HG03442 (cell line): Measurements from ENCODE around the gene CREB5.

Experiments
- ATAC-seq: cut with Tn5 transposase; IDR thresholded peaks from one replicate; pipeline ENCODE4 v1.9.1; 2021; ENCODE audit warnings: mild to moderate bottlenecking, moderate library complexity; ENCODE audit not compliant: unreplicated experiment

Gene CREB5

DNA sequence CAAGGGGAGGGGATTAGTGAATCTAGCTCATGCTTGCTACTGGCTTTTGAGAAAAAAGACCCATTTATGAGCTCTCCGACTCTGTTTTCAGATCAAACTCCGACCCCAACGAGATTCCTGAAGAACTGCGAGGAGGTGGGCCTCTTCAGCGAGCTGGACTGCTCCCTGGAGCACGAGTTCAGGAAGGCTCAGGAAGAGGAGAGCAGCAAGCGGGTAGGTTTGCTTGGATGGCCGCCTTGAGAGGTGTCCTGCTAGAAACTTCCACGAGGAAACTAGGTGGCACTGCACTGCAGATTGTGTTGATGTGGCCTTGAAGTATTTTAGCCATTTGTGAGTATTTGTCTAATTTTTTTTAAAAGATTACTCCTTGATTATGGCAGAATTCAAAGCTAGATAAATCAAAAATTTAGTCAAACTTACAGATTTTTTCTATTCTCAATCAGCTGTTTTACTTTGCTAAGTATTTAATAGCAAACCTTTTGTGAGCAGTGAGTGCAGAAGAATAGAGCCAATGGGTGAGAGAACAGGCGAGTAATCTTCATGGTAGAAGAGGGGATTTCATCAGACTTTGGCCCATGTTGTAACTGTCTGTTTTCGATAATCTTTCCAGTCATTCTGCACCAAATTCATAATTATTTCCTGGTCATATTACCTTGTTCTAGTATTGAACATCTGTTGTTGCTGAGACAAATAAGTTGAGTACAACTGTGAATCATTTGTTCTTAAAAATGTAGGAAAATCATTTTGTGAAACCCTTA is 95.4 kb downstream of the CREB5 start:
- no peak for ATAC-seq

DNA sequence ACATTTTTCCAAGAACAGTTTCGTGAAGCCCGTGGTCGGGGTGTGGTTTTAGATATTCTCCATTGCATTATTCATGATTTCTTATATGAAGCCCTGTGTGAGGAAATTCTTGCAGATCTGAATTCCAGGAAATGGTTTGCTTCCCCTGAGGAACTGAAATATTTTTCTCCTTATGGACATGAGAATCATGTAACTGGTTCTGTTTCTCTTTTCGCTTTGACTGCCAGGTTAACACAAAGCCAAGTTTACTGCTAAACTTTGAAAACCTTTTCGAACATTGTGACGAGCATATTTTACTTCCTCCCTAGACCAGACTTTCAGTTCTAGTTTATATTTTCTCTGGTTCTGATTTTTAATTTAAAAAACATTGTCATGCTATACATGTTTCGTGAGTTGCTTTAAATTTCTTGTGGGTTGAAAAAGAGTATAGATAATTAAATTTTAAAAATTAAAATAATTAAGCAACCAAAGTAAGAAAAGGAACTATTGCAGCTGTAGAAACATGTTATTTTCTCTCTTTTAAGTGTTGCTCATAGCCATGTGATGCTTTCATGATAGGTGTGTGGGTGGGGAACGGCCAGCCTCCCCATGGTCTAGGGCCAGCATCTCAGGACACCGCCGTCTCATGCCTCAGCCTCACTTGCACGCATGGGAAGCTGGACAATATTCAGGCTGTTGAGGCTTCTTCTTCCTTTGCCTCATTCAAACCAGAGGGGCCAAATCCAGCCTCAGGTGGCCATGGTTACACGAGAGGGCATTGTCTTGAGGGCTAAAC is 97.1 kb downstream of the CREB5 start:
- ATAC-seq: peak; percentile 90

DNA sequence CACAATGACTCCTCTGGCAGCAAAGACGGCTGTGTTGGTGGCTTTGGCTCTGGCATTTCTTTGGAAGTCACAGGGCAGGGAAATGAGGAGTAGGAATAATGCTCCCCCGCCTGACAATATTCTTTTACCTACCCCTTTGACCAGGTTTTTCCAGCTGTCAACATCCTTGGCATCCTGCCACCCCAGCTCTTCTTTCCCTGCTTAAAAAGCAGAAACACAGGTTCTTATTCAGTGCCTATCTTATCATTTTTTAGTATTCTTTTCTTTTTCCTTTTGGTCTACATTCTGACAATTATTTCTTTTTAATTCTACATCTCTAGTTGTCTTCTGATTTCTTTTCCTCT is 97.7 kb downstream of the CREB5 start:
- no peak for ATAC-seq

DNA sequence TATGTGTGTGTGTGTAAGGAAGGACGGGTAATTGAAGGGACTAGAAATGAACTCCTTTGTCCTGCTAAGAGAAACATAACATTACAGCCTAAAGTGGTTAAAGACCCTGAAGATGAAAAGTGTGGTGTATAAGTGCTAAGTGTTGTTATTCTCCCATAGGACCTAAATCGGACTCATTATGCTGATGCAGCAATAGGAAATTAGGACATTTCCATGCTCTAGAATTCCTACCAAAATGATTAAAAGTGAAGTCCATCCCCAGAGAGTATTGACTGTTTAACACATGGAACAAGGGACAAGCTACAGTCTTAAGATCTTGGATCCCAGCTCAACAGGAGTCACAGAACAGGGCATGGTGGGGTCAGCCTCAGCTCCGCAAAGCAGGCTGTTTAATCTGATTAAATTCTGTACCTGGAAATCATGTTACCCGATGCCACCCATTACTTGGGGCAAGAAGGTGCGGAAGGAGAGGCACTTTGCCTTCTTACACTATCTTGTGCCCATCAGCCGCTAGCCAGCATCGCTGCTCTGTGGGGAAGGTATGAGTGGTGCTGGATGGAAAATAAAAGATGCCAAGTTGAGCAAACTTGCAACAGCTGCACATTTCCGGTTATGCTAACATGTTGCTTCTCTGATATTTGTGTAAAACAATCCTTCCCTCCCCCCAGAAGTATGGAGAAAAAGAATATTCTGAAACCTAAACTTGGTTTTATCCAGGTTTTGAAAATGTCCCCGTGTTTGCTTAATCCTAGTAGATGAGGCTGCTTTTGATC is 100.5 kb downstream of the CREB5 start:
- ATAC-seq: no peak

DNA sequence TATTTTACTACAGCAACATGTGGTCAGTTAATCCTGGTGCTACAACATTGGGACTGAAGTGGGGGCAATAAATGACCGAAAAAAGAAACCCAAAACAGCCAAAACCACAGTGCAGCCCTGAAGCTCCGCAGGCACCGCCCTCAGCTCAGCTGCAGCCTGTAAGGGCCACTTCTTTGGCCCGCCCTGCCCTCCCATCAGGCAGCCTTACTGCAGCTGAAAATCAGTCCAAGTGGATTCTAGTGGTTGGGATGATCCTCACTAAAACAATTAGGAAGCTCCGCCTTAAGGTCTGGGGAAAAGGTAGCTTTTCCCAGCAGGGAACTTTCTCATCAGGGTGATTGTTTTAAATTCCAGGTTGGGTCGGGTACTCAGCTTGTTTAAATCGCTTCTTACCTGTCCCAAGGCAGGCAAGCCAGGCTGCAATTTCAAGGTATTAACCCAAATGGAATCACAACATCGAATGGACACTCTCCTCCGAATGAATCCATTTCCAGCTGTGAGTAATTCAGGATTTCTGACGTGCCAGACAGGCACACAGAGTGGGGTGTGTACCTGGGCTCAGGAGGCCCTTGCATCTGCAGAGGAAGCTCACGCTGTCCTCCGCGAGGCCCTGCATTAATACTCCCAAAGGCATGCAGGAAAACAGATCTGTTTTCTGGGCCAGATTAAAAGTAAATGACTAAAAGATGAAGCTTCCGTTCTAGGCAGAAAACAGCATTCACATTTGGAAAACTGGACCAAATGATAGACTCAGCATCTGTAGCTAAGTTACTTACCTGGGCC is 104.3 kb downstream of the CREB5 start:
- ATAC-seq: no peak

DNA sequence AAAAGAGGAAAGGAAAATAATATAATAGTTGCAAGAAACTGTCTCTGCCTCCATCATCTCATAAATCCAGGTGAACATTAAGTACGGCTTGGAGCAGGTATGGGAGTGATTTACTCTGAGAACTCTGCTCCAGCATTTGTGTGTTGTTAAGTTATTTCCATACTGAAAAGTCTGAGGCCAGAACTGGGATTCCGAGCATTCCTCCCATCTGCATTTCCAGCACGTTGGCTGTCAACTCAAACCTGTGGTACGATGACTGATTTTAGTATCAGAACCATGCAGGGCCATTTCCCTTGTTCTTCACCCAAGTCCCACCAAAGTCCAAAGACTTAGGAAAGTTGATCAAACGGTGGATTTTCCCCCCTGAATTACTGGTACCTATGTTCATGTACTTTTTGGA is 104.9 kb downstream of the CREB5 start:
- ATAC-seq: no peak

DNA sequence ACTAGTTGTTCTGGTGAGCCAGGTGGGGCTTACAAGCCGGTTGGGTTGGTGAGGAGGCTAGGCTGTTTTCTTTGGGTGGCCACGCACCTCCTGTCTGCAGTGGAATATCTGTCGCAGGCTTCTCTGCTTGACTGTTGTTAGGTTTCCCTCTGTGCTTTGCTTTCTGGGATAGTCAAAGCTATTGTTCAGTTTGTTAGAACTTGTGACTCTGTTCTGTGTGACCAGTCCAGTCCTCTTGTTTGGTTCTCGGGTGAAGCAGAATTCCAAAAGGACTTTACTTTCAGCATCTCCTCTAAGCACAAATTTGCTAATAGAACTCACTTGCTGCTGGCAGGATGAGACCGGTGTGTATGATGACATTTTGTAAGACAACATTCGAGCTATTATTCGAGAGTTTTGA is 105.3 kb downstream of the CREB5 start:
- no peak for ATAC-seq

DNA sequence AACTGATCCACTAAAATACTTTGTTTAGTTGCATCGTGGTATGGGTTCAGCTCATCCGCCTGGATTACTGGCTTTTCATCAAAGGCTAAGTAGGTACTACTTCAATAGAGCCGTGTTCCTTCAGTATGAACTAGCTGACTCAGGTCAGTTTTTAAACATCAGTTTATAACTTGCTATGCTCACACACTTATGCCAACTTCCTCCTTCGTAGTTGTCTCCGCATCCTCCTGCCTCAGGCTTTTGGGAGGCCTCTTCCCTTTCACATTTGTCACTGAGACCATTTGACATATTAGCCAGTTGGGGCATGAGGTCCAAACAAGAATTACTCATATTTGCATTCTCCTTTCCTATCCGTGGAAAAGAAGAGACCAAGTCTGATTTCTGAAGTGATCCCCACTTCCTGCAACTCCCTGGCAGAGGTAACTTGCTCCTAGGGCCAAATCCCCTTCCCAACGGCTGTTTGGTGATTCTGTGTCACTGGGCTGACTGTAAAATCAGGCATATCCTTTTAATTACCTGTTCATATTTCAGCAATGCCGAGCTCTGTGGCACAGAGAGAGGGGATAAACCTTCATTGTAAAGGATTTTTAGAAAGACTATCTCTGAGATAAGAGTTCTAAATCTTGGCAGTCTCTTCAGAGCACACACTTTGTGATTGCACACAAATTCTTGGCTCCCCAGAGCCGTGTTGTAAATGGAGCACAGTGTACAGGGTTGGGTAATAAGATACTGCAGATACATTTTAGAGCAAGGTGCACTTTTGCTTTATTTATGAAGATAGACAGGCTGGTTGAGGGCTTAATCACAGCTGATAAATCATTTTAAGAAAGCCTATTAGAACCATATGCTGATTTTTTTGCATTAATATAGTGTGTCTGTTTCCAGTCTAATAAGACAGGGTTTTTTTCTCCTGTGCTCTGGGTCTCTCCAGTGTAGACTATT is 108.0 kb downstream of the CREB5 start:
- no peak for ATAC-seq

DNA sequence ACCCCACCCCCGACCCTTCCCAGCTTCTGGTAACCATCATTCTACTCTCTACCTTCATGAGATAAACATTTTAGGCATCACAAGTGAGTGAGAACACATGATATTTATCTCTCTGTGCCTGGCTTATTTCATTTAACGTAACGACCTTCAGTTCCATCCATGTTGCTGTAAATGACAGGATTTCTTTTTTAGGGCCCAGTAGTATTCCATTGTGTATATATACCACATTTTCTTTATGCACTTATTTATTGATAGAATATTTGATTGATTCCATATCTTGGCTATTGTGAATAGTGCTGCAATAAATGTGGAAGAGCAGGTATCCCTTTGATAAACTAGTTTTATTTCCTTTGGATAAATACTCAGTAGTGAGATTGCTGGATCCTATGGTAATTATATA is 112.7 kb downstream of the CREB5 start:
- no peak for ATAC-seq

DNA sequence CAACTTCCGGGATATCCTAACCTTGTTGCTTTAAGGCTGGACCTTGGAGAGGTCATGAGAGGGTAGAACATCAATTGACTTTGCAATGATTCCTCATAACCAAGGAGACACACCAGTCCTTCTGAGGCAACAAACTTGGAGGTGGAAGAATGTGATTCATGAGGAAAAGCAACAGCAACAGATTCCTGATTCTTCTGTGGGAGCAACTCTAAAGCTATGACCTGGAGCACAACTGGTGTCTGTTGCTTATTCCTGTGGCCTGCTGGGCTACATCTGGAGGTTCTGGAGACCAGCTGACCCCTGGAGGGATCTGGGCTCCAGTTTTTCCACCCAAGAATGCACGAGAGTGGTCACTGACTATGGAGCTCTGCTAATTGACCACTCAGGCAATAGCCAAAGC is 116.6 kb downstream of the CREB5 start:
- ATAC-seq: no peak

DNA sequence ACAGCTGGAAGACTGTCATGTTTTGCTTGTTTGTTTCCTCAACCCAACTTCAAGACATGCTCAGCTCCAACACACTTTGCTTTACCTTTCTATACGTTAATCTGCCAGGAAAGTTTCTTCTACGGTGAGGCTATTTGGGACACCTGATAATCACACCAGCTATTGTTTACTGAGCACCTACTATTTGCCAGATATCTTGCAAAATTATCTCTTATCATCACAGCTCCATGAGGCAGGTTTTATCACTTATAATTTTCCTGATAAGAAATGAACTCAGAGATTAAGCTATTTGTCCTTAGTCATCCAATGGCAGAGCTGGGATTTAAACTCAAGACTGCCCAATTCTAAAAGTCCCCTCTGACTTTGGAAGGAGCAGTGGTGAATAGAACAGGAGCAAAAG is 117.4 kb downstream of the CREB5 start:
- no peak for ATAC-seq

DNA sequence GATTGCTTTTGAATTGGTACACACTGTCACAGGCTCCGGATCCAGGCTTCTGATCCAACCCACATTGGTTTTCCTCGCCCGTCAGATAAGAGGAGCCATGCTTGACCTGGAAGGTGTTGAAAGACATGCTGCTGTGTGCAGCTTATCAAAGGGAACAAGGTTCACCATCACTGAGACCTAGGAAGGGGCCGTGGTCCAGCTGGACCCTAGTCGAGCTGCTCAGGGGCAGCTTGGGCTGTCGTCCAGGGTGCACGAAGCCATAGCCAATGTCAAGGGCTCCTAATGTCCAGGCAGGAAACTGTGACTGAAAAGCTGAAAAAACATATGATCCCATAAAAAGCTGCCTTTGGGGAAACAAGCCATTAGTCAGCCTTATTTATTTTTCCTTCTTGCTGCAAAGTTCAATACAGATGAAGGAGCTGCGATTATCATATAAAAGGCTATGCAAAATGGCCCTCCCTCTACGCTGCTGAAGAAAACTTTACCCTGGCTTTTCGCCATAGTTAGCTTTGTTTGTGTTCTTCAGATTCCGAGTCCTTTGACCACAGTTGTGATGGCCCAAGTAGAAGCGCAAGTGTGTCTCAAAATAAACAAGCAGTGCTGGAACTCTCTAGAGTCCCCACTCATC is 118.0 kb downstream of the CREB5 start:
- ATAC-seq: no peak

DNA sequence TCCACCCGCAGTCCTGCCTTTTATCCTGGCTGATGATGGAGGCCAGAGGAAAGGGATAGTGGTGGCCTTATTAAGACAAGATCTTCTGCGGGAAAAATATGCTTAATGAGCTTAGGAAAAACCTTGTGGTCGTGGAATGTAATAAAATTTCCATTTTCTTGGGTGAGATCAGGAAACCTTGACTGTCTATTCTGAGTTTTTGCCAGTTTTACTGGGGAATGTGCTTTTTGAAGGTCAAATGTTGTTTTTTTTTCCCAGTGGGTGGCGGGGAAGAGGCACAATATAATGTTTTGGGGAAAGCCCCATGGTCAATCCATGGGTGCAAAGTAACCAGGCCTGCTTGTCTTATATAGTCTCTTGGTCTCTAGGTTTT is 118.5 kb downstream of the CREB5 start:
- ATAC-seq: no peak

DNA sequence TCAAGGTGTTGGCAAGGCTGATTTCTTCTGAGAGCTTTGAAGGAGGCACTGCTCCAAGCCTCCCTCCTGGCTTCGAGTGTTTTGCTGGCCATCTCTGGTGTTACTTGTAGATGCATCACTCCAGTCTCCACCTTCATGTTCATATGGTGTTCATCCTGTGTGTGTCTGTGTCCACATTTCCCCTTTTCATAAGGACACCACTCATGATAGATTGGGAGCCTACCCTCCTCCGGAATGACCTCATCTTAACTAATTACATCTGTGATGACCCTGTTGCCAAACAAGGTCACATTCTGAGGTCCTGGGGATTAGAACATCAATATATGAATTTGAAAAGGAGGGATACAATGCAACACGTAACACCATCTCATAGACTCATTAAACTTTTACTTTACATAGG is 119.0 kb downstream of the CREB5 start:
- no peak for ATAC-seq

DNA sequence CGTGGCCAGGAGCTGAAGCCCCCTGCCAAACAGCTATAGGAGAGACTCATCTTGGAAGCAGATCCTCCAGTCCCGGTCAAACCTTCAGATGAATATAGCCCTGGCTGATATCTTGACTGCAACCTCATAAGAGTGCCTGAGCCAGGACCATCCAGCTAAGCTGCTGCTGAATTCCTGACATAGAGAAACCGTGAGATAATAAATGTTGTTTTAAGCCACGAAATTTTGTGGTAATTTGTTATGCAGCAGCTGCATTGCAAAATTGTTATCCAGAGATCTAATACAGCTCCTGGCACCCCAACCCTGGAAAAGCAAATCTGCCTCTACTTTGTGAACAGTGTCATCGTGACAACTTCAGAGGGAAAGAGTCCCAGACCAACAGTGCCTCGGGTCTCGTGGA is 119.9 kb downstream of the CREB5 start:
- no peak for ATAC-seq

DNA sequence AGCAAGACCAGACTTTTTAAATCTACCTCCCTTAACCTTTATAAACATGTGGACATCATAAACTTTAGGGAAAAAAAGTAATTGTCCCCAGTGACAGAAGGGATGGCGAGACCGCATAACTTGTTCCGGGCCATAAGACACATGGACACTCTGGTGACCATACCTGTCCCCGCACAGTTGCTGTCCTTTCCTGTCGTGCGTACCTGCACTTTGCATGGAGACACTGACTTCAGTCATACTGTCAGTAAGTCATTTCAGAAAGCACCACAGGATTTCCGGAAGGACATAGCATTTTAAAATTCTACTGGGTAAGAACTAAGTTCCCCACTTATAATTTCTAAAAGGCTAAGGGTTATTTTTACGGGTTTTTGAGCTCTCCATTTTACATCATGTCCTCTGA is 120.9 kb downstream of the CREB5 start:
- ATAC-seq: no peak

DNA sequence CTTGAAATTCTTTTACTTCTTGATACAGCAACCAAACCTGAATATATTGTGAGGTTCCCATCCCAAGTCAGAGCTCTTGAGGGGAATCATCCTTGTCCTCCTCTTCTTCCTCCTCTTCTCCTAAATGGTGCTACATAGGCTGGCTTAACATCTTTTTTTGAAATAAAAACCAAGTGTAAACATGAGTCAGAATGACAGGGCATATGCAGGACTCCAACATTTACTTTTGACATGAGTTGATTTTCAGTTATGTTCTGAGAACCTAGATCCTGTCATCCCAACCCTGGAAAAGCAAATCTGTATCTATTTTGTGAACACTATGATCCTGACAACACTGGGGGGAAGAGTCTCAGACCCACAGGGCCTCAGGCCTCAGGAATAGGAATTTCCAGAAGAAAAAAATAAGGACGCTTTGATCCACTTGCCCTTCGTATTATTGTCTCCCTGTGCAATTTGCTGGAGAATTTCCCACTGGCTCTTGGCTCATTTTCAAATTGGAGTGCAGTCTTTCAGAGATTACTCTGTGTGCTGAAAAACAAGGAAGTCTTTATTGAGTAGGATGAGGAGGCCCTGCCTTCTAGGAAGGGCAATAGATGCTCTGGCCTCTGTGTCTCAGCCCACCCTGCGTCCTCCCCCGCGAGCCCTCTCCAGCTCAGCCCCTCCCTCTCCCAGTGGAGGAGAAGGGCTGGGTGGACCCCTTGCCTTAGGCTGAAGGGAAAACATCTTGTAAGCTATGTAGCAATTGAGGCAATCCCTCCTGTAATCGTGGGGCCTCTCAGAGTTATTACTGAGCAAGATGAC is 121.6 kb downstream of the CREB5 start:
- no peak for ATAC-seq

DNA sequence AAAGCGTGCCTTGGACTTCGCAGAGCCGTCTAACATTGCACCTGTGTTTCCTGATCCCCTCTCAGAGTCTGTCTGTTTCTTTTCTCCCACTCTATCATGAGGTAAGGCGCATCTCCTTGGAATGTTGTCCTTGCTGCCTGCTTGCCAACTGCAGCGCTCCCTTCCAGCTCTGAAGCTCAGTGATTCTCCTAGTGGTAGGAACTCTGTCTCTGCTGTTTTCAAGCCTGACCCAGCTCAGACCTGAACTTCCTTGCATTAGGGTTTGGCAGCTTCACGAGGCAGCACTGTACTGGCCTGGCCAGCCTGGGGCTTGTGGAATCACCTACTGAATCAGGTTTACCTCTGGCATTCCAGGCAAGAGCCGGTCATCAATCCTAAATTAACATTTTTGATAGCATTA is 123.9 kb downstream of the CREB5 start:
- no peak for ATAC-seq
